Neutrophil (primary cell): ENCODE results near the gene KLF11.
"Not testable (repeated sequence)": the region's sequence is repeated elsewhere in the genome, so short reads cannot be mapped to it uniquely, and the experiment has no call there.

ENCODE experiments used
- H3K27ac ChIP-seq: fragments of 200-600 bp; sonication (generic); 2 replicates; pipeline ENCODE4 v1.5.1; 2016; ENCODE audit warnings: mild to moderate bottlenecking, moderate library complexity
- H3K27me3 ChIP-seq: fragments of 200-600 bp; sonication (generic); 2 replicates; pipeline ENCODE4 v1.6.0; 2016; ENCODE audit warnings: mild to moderate bottlenecking
- H3K36me3 ChIP-seq: fragments of 200-600 bp; sonication (generic); 2 replicates; pipeline ENCODE4 v1.5.1; 2017
- H3K4me1 ChIP-seq, 2 experiments: fragments of 200-600 bp in 1 of 2; sonication (generic) in 1 of 2; 1 replicate in 1 of 2; 2 replicates in 1 of 2; pipeline versions ENCODE4 v1.5.1 to v1.6.1; 2013 to 2016; ENCODE audit warnings: low read depth in 1 of 2, low read length in 1 of 2, mild to moderate bottlenecking in 1 of 2, moderate library complexity in 1 of 2; ENCODE audit not compliant: control insufficient read depth in 1 of 2, insufficient read depth in 1 of 2
- H3K4me3 ChIP-seq, 2 experiments: fragments of 200-600 bp in 1 of 2; sonication (generic) in 1 of 2; 1 replicate in 1 of 2; 2 replicates in 1 of 2; pipeline ENCODE4 v1.5.1; 2013 to 2016; ENCODE audit warnings: low read depth in 1 of 2, low read length in 1 of 2, mild to moderate bottlenecking in 1 of 2, moderate library complexity in 1 of 2
- H3K9me3 ChIP-seq: fragments of 200-600 bp; sonication (generic); 2 replicates; pipeline ENCODE4 v1.5.1; 2016
- CTCF ChIP-seq: fragments of 200-600 bp; sonication (generic); IDR thresholded peaks from 2 replicates; pipeline ENCODE4 v1.5.1; 2016; ENCODE audit warnings: antibody characterized with exemption

Gene KLF11

GRCh38 chr2:10014418-10015190, 28.7 kb upstream of the KLF11 start:
- TF ChIP-seq CTCF, result no peak
- H3K27me3 ChIP-seq, result no peaks in the 10 kb centered on the region
- no peak overlapping the region for H3K27ac ChIP-seq
- no peak overlapping the region for H3K4me3 ChIP-seq
- peaks cover 7 to 8% of the 10 kb centered on the region in 2 experiments for H3K4me1 ChIP-seq
- H3K9me3 ChIP-seq, result no peaks in the 10 kb centered on the region
- H3K36me3 ChIP-seq, result no peaks in the 10 kb centered on the region

GRCh38 chr2:10015376-10015989, 27.9 kb upstream of the KLF11 start:
- H3K36me3 ChIP-seq, H3K9me3 ChIP-seq, H3K27ac ChIP-seq, H3K4me3 ChIP-seq, H3K27me3 ChIP-seq: not testable (repeated sequence)
- peaks cover 11 to 12% of the 10 kb centered on the region in 2 experiments for H3K4me1 ChIP-seq

DNA sequence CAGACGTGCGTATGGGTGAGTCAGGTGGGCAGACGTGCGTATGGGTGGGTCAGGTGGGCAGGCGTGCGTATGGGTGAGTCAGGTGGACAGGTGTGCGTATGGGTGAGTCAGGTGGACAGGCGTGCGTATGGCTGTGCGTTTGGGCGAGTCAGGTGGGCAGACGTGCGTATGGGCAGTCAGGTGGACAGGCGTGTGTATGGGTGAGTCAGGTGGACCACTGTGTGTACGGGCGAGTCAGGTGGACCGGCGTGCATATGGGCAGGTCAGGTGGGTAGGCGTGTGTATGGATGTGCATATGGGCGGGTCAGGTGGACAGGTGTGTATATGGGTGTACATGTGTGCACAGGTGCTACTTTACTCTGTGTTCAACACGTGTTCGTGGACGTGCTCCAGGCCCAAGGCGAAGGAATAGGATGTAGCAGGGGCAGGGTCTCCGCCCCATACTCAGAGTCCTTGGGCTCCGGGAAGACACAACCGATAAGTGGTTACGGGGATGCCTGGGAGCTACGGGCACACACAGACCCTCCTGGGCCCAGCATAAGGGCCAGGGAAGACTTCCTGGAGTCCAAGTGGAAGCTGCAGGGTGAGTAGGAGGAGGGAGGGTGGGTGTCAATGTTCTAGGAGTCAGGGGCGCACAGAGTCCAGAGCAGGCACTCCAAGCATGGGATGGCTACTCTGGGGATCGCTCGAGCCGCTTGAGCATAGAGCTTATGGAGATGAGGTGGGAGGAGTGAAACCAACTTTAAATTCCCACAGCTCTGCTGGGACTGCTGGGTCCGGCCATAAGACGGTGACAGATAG, 27.1 kb upstream of the KLF11 start:
- no peaks in the 10 kb centered on the region for H3K36me3 ChIP-seq
- no peak overlapping the region for H3K4me3 ChIP-seq
- no peak for TF ChIP-seq CTCF
- H3K27me3 ChIP-seq, result no peaks in the 10 kb centered on the region
- H3K4me1 ChIP-seq, result peaks cover 11 to 12% of the 10 kb centered on the region in 2 experiments
- H3K9me3 ChIP-seq, result no peaks in the 10 kb centered on the region
- no peak overlapping the region for H3K27ac ChIP-seq

DNA sequence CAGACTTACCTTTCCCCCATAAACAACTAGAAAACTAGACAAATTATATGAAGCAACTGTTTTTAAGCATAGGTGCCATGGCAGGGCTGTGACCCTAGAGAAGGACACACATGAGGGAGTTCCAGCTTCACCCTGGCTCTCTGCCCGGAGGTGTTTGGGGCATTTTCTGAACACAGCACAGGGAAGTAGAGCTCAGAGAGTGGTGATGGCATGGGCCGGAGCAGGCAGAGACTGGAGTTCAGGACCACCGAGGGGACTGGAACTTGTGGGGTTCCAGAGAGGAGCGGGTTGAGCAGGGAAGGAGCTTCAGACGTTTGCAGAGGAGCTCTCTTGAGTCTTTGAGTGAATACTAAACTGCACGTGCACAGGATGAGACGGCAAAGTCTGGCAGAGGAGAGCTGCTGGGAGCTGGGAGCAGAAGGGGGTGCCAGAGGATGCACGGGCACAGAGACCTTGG, 26.5 kb upstream of the KLF11 start:
- no peak for TF ChIP-seq CTCF
- Histone ChIP-seq H3K4me1 (peaks cover 11 to 12% of the 10 kb centered on the region in 2 experiments), H3K27ac (no peak overlapping the region), H3K36me3 (no peaks in the 10 kb centered on the region), H3K27me3 (no peaks in the 10 kb centered on the region), H3K4me3 (no peak overlapping the region), H3K9me3 (no peaks in the 10 kb centered on the region)

GRCh38 chr2:10017313-10017941, 25.9 kb upstream of the KLF11 start:
- no peak for TF ChIP-seq CTCF
- Histone ChIP-seq H3K4me3 (no peak overlapping the region), H3K36me3 (no peaks in the 10 kb centered on the region), H3K4me1 (peaks cover 11 to 12% of the 10 kb centered on the region in 2 experiments), H3K27ac (no peak overlapping the region), H3K9me3 (no peaks in the 10 kb centered on the region), H3K27me3 (no peaks in the 10 kb centered on the region)
